GM23338 (cell line): ENCODE measurements around the gene ARFGEF2. TPM values are rescaled to one million over a fixed set of nuclear protein-coding genes. Genes with fewer than 3 reads are reported as not detected.

Source experiments
- ATAC-seq: fragments of 200-7000 bp; cut with Tn5 transposase; 3 replicates; pipeline ENCODE4 v1.9.1; 2020
- DNase-seq: peaks from one replicate; pipeline ENCODE4 v3.0.0-alpha.2; 2015; ENCODE audit warnings: low spot score
- H2AFZ ChIP-seq: fragments of 200-600 bp; sonication (generic); 2 replicates; pipeline ENCODE4 v1.8.0; 2016; ENCODE audit warnings: antibody characterized with exemption, mild to moderate bottlenecking, moderate library complexity
- H3F3A ChIP-seq: fragments of 200-600 bp; sonication (generic); replicated peaks from 2 replicates; pipeline ENCODE4 v1.8.0; 2017; ENCODE audit warnings: antibody characterized with exemption, mixed run types, low read depth
- H3K27ac ChIP-seq: fragments of 200-600 bp; sonication (generic); 2 replicates; pipeline ENCODE4 v1.6.1; 2016; ENCODE audit warnings: low read depth
- H3K27me3 ChIP-seq: fragments of 200-600 bp; sonication (generic); 2 replicates; pipeline ENCODE4 v1.8.0; 2016; ENCODE audit warnings: mild to moderate bottlenecking, mixed run types, moderate library complexity; ENCODE audit not compliant: insufficient read depth
- H3K36me3 ChIP-seq: fragments of 200-600 bp; sonication (generic); 2 replicates; pipeline ENCODE4 v1.8.0; 2016; ENCODE audit warnings: mild to moderate bottlenecking; ENCODE audit not compliant: insufficient read depth
- H3K4me1 ChIP-seq: fragments of 200-600 bp; sonication (generic); 2 replicates; pipeline ENCODE4 v1.8.0; 2016; ENCODE audit warnings: mild to moderate bottlenecking, moderate library complexity; ENCODE audit not compliant: insufficient read depth
- H3K4me2 ChIP-seq: fragments of 200-600 bp; sonication (generic); 2 replicates; pipeline ENCODE4 v1.7.1; 2017; ENCODE audit warnings: mixed run types
- H3K4me3 ChIP-seq: fragments of 200-600 bp; sonication (generic); 2 replicates; pipeline ENCODE4 v1.6.1; 2016; ENCODE audit warnings: mixed run types
- H3K79me2 ChIP-seq: fragments of 200-600 bp; sonication (generic); replicated peaks from 2 replicates; pipeline ENCODE4 v1.8.0; 2017; ENCODE audit warnings: mild to moderate bottlenecking; ENCODE audit not compliant: insufficient read depth
- H3K9me2 ChIP-seq: fragments of 200-600 bp; sonication (generic); 2 replicates; pipeline ENCODE4 v1.8.0; 2017; ENCODE audit not compliant: insufficient read depth
- H4K20me1 ChIP-seq: fragments of 200-600 bp; sonication (generic); replicated peaks from 2 replicates; pipeline ENCODE4 v1.8.0; 2017; ENCODE audit warnings: mild to moderate bottlenecking; ENCODE audit not compliant: insufficient read depth
- H3K27ac Mint-ChIP-seq: 2 replicates; pipeline ENCODE4 v1.8.0; 2020; ENCODE audit warnings: inconsistent platforms, mild to moderate bottlenecking, moderate library complexity, mixed read lengths
- H3K27me3 Mint-ChIP-seq: 3 replicates; pipeline ENCODE4 v1.8.0; 2022; ENCODE audit warnings: low read depth, mild to moderate bottlenecking, moderate library complexity, mixed read lengths, inconsistent platforms; ENCODE audit not compliant: insufficient read depth, poor library complexity
- H3K36me3 Mint-ChIP-seq: 3 replicates; pipeline ENCODE4 v1.8.0; 2021; ENCODE audit warnings: low read depth, mild to moderate bottlenecking, inconsistent platforms, moderate library complexity, mixed read lengths
- H3K4me1 Mint-ChIP-seq: 3 replicates; pipeline ENCODE4 v1.8.0; 2020; ENCODE audit warnings: mild to moderate bottlenecking, inconsistent platforms, mixed read lengths
- H3K4me3 Mint-ChIP-seq: 3 replicates; pipeline ENCODE4 v1.8.0; 2021; ENCODE audit warnings: moderate library complexity, mild to moderate bottlenecking, inconsistent platforms, mixed read lengths
- H3K9me3 Mint-ChIP-seq: 3 replicates; pipeline ENCODE4 v1.8.0; 2020; ENCODE audit warnings: moderate library complexity, mild to moderate bottlenecking, inconsistent platforms, mixed read lengths
- CREB1 ChIP-seq: fragments of 250-450 bp; sonication (Bioruptor Pico); IDR thresholded peaks from 2 replicates; pipeline ENCODE4 v1.5.0; 2020; ENCODE audit warnings: low read depth, mild to moderate bottlenecking, moderate library complexity
- CTCF ChIP-seq, 2 experiments: fragments of 200-600 bp in 1 of 2; sonication (generic) in 1 of 2; conservative IDR thresholded peaks; 2 replicates each; pipeline versions ENCODE4 v1.5.1 to v1.6.1; 2016 to 2017; ENCODE audit warnings: antibody characterized with exemption in 2 of 2, low read depth in 2 of 2, mild to moderate bottlenecking in 2 of 2, moderate library complexity in 1 of 2
- EZH2phosphoT487 ChIP-seq: fragments of 200-600 bp; sonication (generic); IDR thresholded peaks from one replicate; pipeline ENCODE4 v1.8.1; 2018; ENCODE audit warnings: antibody characterized with exemption; ENCODE audit not compliant: unreplicated experiment
- JUNB ChIP-seq: IDR thresholded peaks from one replicate; pipeline ENCODE4 v1.6.1; 2016; ENCODE audit warnings: antibody characterized with exemption; ENCODE audit not compliant: unreplicated experiment
- NANOG ChIP-seq: IDR thresholded peaks from 2 replicates; pipeline ENCODE4 v1.6.1; 2016; ENCODE audit warnings: antibody characterized with exemption, borderline replicate concordance
- POLR2AphosphoS5 ChIP-seq: IDR thresholded peaks from 2 replicates; pipeline ENCODE4 v1.6.1; 2016; ENCODE audit warnings: antibody characterized with exemption, low read depth
- STAT1 ChIP-seq: IDR thresholded peaks from one replicate; pipeline ENCODE4 v1.6.1; 2016; ENCODE audit warnings: antibody characterized with exemption; ENCODE audit not compliant: unreplicated experiment
- ZNF114 ChIP-seq: fragments of 250-450 bp; sonication (Bioruptor Pico); IDR thresholded peaks from 2 replicates; pipeline ENCODE4 v1.5.0; 2020; ENCODE audit warnings: mild to moderate bottlenecking, moderate library complexity
- ZNF462 ChIP-seq: fragments of 250-450 bp; sonication (Bioruptor Pico); IDR thresholded peaks from 2 replicates; pipeline ENCODE4 v1.5.0; 2020; ENCODE audit warnings: mild to moderate bottlenecking, moderate library complexity
- polyA plus RNA-seq: library from polyadenylated mRNA; unstranded; fragments of >200 nt; fragmentation: Nextera tagmentation; extraction: Ambion mirVana; gene quantifications from 2 replicates; pipeline ENCODE4 v1.2.1, GENCODE V29; 2016
- total RNA-seq: library from RNA; depleted of rRNA; stranded (reverse); fragments of >200 nt; shearing (Covaris generic); gene quantifications from 2 replicates; pipeline ENCODE4 v1.2.3, GENCODE V29; 2014
- TF ChIP-seq, protein P1 (sequence below): IDR thresholded peaks from one replicate; pipeline ENCODE4 v1.6.1; 2018; ENCODE audit warnings: antibody characterized with exemption; ENCODE audit not compliant: unreplicated experiment

ARFGEF2 gene
- total and polyA plus RNA-seq, 2 experiments from 2014 or later, result 7.2 to 25.5 TPM

GRCh38 chr20:48880981-48881657 lies 40.4 kb upstream of the ARFGEF2 start:
- no peaks in the 10 kb centered on the region for H3K79me2 ChIP-seq
- H3K36me3 ChIP-seq, result no peaks in the 10 kb centered on the region
- Mint-ChIP-seq H3K9me3 (no peaks in the 10 kb centered on the region), H3K4me1 (peaks cover under 1% of the 10 kb centered on the region; the same call in 1 of the 3 replicates), H3K4me3 (no peak overlapping the region), H3K27ac (no peak overlapping the region), H3K27me3 (peaks cover 1% of the 10 kb centered on the region), H3K36me3 (no peaks in the 10 kb centered on the region)
- H2AFZ ChIP-seq, result no peak overlapping the region
- ATAC-seq (no peak), DNase-seq (no peak)
- TF ChIP-seq EZH2phosphoT487 (no peak), CTCF (conservative IDR thresholded peaks at IDR 0.05; ENCODE audit: low read depth in 2 of 2) (no peak)
- TF ChIP-seq, protein P1, sequence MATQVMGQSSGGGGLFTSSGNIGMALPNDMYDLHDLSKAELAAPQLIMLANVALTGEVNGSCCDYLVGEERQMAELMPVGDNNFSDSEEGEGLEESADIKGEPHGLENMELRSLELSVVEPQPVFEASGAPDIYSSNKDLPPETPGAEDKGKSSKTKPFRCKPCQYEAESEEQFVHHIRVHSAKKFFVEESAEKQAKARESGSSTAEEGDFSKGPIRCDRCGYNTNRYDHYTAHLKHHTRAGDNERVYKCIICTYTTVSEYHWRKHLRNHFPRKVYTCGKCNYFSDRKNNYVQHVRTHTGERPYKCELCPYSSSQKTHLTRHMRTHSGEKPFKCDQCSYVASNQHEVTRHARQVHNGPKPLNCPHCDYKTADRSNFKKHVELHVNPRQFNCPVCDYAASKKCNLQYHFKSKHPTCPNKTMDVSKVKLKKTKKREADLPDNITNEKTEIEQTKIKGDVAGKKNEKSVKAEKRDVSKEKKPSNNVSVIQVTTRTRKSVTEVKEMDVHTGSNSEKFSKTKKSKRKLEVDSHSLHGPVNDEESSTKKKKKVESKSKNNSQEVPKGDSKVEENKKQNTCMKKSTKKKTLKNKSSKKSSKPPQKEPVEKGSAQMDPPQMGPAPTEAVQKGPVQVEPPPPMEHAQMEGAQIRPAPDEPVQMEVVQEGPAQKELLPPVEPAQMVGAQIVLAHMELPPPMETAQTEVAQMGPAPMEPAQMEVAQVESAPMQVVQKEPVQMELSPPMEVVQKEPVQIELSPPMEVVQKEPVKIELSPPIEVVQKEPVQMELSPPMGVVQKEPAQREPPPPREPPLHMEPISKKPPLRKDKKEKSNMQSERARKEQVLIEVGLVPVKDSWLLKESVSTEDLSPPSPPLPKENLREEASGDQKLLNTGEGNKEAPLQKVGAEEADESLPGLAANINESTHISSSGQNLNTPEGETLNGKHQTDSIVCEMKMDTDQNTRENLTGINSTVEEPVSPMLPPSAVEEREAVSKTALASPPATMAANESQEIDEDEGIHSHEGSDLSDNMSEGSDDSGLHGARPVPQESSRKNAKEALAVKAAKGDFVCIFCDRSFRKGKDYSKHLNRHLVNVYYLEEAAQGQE, result no peak
- no peak overlapping the region for H3K27ac ChIP-seq
- H3K27me3 ChIP-seq, result no peaks in the 10 kb centered on the region
- no peaks in the 10 kb centered on the region for H3K4me1 ChIP-seq
- no peak overlapping the region for H3K4me3 ChIP-seq
- no peaks in the 10 kb centered on the region for H3F3A ChIP-seq
- no peak overlapping the region for H3K4me2 ChIP-seq
- no peaks in the 10 kb centered on the region for H4K20me1 ChIP-seq
- no peaks in the 10 kb centered on the region for H3K9me2 ChIP-seq

DNA sequence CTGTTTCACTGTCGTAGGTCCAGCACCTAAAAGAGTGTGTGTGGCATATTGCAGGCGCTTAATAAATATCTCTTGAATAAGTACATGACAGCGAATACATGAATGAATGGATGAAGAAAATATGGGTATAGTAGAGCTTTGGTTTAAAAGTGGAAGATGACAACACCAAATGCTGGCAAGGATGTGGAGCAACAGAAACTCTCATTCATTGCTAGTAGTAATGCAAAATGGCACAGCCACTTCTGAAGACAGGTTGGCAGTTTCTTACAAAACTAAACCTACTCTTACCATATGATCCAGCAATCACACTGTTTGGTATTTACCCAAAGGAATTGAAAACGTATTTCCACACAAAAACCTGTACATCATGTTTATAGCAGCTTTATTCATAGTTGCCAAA lies 36.3 kb upstream of the ARFGEF2 start:
- DNase-seq (no peak), ATAC-seq (no peak)
- no peaks in the 10 kb centered on the region for H3K9me3 Mint-ChIP-seq
- no peak overlapping the region for H3K27ac Mint-ChIP-seq
- no peaks in the 10 kb centered on the region for H3K9me2 ChIP-seq
- H3K36me3 ChIP-seq, result no peaks in the 10 kb centered on the region
- H3K27me3 Mint-ChIP-seq, result no peaks in the 10 kb centered on the region
- no peak overlapping the region for H3K27ac ChIP-seq
- H2AFZ ChIP-seq, result no peak overlapping the region
- no peaks in the 10 kb centered on the region for H3K27me3 ChIP-seq
- H3K4me1 Mint-ChIP-seq, result no peaks in the 10 kb centered on the region
- H4K20me1 ChIP-seq, result no peaks in the 10 kb centered on the region
- H3K36me3 Mint-ChIP-seq, result no peaks in the 10 kb centered on the region
- no peak overlapping the region for H3K4me3 Mint-ChIP-seq
- H3K79me2 ChIP-seq, result no peaks in the 10 kb centered on the region
- H3F3A ChIP-seq, result no peaks in the 10 kb centered on the region
- no peaks in the 10 kb centered on the region for H3K4me1 ChIP-seq
- no peak overlapping the region for H3K4me3 ChIP-seq
- H3K4me2 ChIP-seq, result no peak overlapping the region
- TF ChIP-seq ZNF462 (no peak), ZNF114 (CRISPR knock-in tag) (no peak), STAT1 (no peak), NANOG (no peak), EZH2phosphoT487 (no peak), CREB1 (CRISPR knock-in tag) (no peak), JUNB (no peak), POLR2AphosphoS5 (no peak)
